ENCODE measurements around the gene STAMBP. TPM values are rescaled to one million over a fixed set of nuclear protein-coding genes. Genes with fewer than 3 reads are reported as not detected.
A peak's percentile ranks its signal among the peaks of the same experiment; 100 is the strongest.

Gene STAMBP
- total RNA-seq, 1 donor from 2014 or later, result 46.5 TPM

DNA sequence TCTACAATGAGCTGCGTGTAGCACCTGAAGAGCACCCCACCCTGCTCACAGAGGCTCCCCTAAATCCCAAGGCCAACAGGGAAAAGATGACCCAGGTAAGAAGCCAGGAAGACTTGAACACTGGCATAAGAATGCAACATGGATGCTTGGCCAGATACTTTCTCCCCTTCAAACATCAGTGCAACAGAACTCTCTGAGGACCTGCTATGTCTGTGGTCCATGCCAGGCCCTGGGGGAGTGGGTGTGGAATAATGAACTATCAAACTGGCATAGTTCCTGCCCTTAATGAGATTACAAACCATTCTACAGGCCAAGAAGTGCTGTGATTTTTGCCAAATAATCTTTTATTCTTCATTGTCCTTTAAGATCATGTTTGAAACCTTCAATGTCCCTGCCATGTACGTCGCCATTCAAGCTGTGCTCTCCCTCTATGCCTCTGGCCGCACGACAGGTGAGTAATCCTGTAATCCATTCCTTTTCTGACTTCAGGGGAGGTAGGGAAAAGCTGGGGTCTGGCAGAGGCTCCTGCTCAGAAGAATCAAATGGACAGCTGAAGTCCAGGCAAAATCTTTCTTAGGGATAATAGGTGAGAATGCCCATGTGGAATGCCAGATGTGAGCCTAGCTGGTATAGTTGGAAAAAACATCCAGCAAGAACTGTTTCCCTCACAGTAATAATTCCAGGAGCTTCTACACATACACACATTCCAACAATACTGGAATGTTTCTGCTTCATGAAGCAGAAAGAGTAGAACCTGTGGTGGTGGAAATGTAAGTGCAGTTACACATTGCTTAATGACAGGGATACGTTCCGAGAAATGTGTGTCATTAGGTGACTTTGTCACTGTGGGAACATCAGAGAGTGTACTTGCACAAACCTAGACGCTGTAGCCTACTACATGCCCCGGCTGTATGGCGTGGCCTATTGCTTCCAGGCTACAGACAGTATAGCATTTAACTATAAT is 80.2 kb downstream of the STAMBP start:
- TF ChIP-seq, protein P1, sequence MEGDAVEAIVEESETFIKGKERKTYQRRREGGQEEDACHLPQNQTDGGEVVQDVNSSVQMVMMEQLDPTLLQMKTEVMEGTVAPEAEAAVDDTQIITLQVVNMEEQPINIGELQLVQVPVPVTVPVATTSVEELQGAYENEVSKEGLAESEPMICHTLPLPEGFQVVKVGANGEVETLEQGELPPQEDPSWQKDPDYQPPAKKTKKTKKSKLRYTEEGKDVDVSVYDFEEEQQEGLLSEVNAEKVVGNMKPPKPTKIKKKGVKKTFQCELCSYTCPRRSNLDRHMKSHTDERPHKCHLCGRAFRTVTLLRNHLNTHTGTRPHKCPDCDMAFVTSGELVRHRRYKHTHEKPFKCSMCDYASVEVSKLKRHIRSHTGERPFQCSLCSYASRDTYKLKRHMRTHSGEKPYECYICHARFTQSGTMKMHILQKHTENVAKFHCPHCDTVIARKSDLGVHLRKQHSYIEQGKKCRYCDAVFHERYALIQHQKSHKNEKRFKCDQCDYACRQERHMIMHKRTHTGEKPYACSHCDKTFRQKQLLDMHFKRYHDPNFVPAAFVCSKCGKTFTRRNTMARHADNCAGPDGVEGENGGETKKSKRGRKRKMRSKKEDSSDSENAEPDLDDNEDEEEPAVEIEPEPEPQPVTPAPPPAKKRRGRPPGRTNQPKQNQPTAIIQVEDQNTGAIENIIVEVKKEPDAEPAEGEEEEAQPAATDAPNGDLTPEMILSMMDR (IDR thresholded peaks at IDR 0.05; ENCODE audit: insufficient read depth, low read depth, low read length), result no peak
- no peak for TF ChIP-seq EZH2 (IDR thresholded peaks at IDR 0.05; ENCODE audit: insufficient read depth, low read length)
- no peak overlapping the region for H3K27ac ChIP-seq (ENCODE audit: low read depth, low read length)
- H3K4me1 ChIP-seq (ENCODE audit: insufficient read depth, low read length), result peaks cover 6% of the 10 kb centered on the region
- no peaks in the 10 kb centered on the region for H3K9me3 Mint-ChIP-seq (ENCODE audit: unreplicated experiment)
- no peaks in the 10 kb centered on the region for H3K79me2 ChIP-seq (ENCODE audit: insufficient read depth, low read length)
- DNase-seq (ENCODE audit: low read depth) (peak; percentile 52), FAIRE-seq (no peak)
- H3K4me1 Mint-ChIP-seq (ENCODE audit: low read depth, unreplicated experiment), result peaks cover 3% of the 10 kb centered on the region
- peak overlapping the region; percentile 50 for H3K4me3 Mint-ChIP-seq (ENCODE audit: unreplicated experiment)
- peaks cover 4% of the 10 kb centered on the region for H3K27me3 ChIP-seq (ENCODE audit: insufficient read depth, low read length)
- peaks cover 6% of the 10 kb centered on the region for H3K36me3 ChIP-seq (ENCODE audit: insufficient read depth, low read length)
- no peaks in the 10 kb centered on the region for H3K9me3 ChIP-seq (ENCODE audit: insufficient read depth, low read depth, low read length)
- H3K4me3 ChIP-seq (ENCODE audit: insufficient read depth, low read depth, low read length), result no peak overlapping the region
- H3K4me2 ChIP-seq (ENCODE audit: low read length), result no peak overlapping the region
- no peak overlapping the region for H3K27ac Mint-ChIP-seq (ENCODE audit: unreplicated experiment)
- peaks cover 7% of the 10 kb centered on the region for H3K36me3 Mint-ChIP-seq (ENCODE audit: low read depth, unreplicated experiment)
- H2AFZ ChIP-seq (ENCODE audit: low read depth, low read length), result no peak overlapping the region
- H3K9ac ChIP-seq (ENCODE audit: low read length), result no peak overlapping the region
- no peaks in the 10 kb centered on the region for H3K27me3 Mint-ChIP-seq (ENCODE audit: low read depth, unreplicated experiment)
- peaks cover 21% of the 10 kb centered on the region for H4K20me1 ChIP-seq (ENCODE audit: insufficient read depth, low read length)

DNA sequence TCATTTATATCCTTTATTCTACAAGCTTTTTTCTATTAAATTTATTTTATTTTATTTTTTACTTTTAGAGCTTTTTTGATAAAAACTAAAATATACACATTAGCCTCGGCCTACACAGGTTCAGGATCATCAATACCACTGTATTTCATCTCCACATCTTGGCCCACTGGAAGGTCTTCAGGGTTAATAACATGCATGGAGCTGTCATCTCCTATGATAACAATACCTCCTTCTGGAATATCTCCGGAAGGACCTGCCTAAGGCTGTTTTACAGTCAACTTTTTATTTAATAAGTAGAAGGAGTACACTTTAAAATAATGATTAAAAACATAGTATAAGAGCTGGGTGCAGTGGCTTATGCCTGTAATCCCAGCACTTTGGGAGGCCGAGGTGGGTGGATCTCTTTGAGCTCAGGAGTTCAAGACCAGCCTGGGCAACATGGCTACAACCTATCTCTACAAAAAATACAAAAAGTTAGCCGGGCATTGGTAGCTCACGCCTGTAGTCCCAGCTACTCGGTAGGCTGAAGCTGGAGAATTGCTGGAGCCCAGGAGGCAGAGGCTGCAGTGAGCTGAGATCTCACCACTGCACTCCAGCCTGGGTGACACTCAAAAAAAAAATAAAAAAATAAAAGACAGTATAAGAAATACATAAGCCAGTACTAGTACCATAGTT is 82.2 kb downstream of the STAMBP start:
- FAIRE-seq (no peak), DNase-seq (ENCODE audit: low read depth) (no peak)

More for the DNA sequence above, 82.2 kb downstream of the STAMBP start:
- TF ChIP-seq EZH2 (IDR thresholded peaks at IDR 0.05; ENCODE audit: insufficient read depth, low read length), result no peak
- TF ChIP-seq, protein P1 (IDR thresholded peaks at IDR 0.05; ENCODE audit: insufficient read depth, low read depth, low read length), result no peak
- H4K20me1 ChIP-seq (ENCODE audit: insufficient read depth, low read length), result peaks cover 21% of the 10 kb centered on the region
- Mint-ChIP-seq H3K9me3 (ENCODE audit: unreplicated experiment) (no peaks in the 10 kb centered on the region), H3K4me1 (ENCODE audit: low read depth, unreplicated experiment) (peaks cover 3% of the 10 kb centered on the region), H3K27ac (ENCODE audit: unreplicated experiment) (no peak overlapping the region), H3K27me3 (ENCODE audit: low read depth, unreplicated experiment) (peaks cover 2% of the 10 kb centered on the region), H3K36me3 (ENCODE audit: low read depth, unreplicated experiment) (peaks cover 11% of the 10 kb centered on the region), H3K4me3 (ENCODE audit: unreplicated experiment) (no peak overlapping the region)
- no peaks in the 10 kb centered on the region for H3K79me2 ChIP-seq (ENCODE audit: insufficient read depth, low read length)
- no peak overlapping the region for H3K9ac ChIP-seq (ENCODE audit: low read length)
- H3K4me1 ChIP-seq (ENCODE audit: insufficient read depth, low read length), result peaks cover 6% of the 10 kb centered on the region
- peaks cover 4% of the 10 kb centered on the region for H3K27me3 ChIP-seq (ENCODE audit: insufficient read depth, low read length)
- no peak overlapping the region for H3K27ac ChIP-seq (ENCODE audit: low read depth, low read length)
- no peak overlapping the region for H2AFZ ChIP-seq (ENCODE audit: low read depth, low read length)
- no peak overlapping the region for H3K4me3 ChIP-seq (ENCODE audit: insufficient read depth, low read depth, low read length)
- H3K4me2 ChIP-seq (ENCODE audit: low read length), result no peak overlapping the region
- peaks cover 6% of the 10 kb centered on the region for H3K36me3 ChIP-seq (ENCODE audit: insufficient read depth, low read length)
- no peaks in the 10 kb centered on the region for H3K9me3 ChIP-seq (ENCODE audit: insufficient read depth, low read depth, low read length)
